GM12892 (cell line): ENCODE measurements around the gene DCLK1.

Source experiments
- POLR2AphosphoS5 ChIP-seq: IDR thresholded peaks from 2 replicates; pipeline ENCODE4 v1.6.1; 2011; ENCODE audit warnings: low read depth, low read length, control low read depth
- TAF1 ChIP-seq: IDR thresholded peaks from 2 replicates; pipeline ENCODE4 v1.6.1; 2011; ENCODE audit warnings: low read depth, mild to moderate bottlenecking, control low read depth, low read length, borderline replicate concordance

- TF ChIP-seq POLR2AphosphoS5 (no peak), TAF1 (no peak)
Measured at GRCh38 chr13:35744144-35744543, 387.0 kb downstream of the DCLK1 start.
